HG03558 (cell line): ENCODE results near the gene TMC4.
"Not testable (repeated sequence)": the region's sequence is repeated elsewhere in the genome, so short reads cannot be mapped to it uniquely, and the experiment has no call there.

Experiments
- ATAC-seq: cut with Tn5 transposase; IDR thresholded peaks from one replicate; pipeline ENCODE4 v1.9.1; 2021; ENCODE audit warnings: moderate number of reproducible peaks; ENCODE audit not compliant: unreplicated experiment; ENCODE audit errors: extremely low read depth

TMC4 gene

GRCh38 chr19:54180691-54181091, 7.7 kb upstream of the TMC4 start:
- no peak for ATAC-seq

GRCh38 chr19:54179921-54180461, 7.0 kb upstream of the TMC4 start:
- no peak for ATAC-seq

- no peak for ATAC-seq
Measured at GRCh38 chr19:54179262-54179852, 6.4 kb upstream of the TMC4 start.

GRCh38 chr19:54178581-54179261, 5.8 kb upstream of the TMC4 start:
- ATAC-seq = no peak

- no peak for ATAC-seq
Measured at GRCh38 chr19:54173951-54174834, 1.2 kb upstream of the TMC4 start.

GRCh38 chr19:54173359-54173699, 369 bp upstream of the TMC4 start:
- ATAC-seq = no peak

- ATAC-seq = not testable (repeated sequence)
Measured at GRCh38 chr19:54171736-54172431, 1.1 kb downstream of the TMC4 start.

- ATAC-seq = no peak
Measured at GRCh38 chr19:54169149-54169740, 3.7 kb downstream of the TMC4 start.

GRCh38 chr19:54168174-54168917, 4.6 kb downstream of the TMC4 start:
- no peak for ATAC-seq

GRCh38 chr19:54165222-54165621, 7.7 kb downstream of the TMC4 start:
- ATAC-seq = no peak

GRCh38 chr19:54164369-54165068, 8.4 kb downstream of the TMC4 start:
- ATAC-seq = no peak

GRCh38 chr19:54162884-54163283, 10.1 kb downstream of the TMC4 start:
- ATAC-seq = no peak

- ATAC-seq = no peak
Measured at GRCh38 chr19:54162241-54162805, 10.6 kb downstream of the TMC4 start.

GRCh38 chr19:54160854-54161253, 12.1 kb downstream of the TMC4 start:
- ATAC-seq = no peak

- no peak for ATAC-seq
Measured at GRCh38 chr19:54160182-54160811, 12.7 kb downstream of the TMC4 start.

GRCh38 chr19:54159352-54160181, 13.4 kb downstream of the TMC4 start, which contains the start of gene LENG1:
Gene LENG1 (minus strand): TSS chr19:54159721. CDS start chr19:54159695, 26 bp downstream.
- ATAC-seq = peak; percentile 82

GRCh38 chr19:54158812-54159351, 14.1 kb downstream of the TMC4 start:
- no peak for ATAC-seq
